ENCODE data around the gene DUSP19.
"Not testable (repeated sequence)": the region's sequence is repeated elsewhere in the genome, so short reads cannot be mapped to it uniquely, and the experiment has no call there.

DNA sequence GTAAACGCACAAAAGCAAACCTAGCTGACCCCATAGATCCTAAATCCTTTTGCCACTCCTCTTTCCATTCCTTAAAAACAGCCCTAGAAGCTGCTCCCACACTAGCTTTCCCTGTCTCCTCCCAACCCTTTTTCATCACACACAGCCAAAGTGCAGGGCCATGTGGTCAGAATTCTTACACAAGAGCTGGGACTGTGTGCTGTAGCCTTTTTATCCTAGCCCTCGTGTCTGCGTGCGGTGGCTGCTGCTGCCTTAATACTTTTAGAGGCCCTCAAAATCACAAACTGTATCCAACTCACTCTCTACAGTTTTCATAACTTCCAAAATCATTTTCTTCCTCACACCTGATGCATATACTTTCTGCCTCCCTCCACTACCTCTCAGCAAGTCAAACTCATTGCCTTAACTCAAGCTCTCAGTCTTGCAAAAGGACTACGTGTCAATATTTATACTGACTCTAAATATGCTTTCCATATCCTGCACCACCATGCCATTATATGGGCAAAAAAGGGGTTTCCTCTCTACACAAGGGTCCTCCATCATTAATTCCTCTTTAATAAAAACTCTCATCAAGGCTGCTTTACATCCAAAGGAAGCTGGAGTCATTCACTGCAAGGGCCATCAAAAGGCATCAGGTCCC lies 30.9 kb upstream of the DUSP19 start:
- not testable (repeated sequence) for TF ChIP-seq EZH2 (conservative IDR thresholded peaks at IDR 0.05; ENCODE audit: low read depth, low read length); KDM5B (CRISPR knock-in tag; IDR thresholded peaks at IDR 0.05; ENCODE audit: borderline replicate concordance); ZFP90 (CRISPR knock-in tag; IDR thresholded peaks at IDR 0.05; ENCODE audit: borderline replicate concordance); CTCF (CRISPR knock-in tag; IDR thresholded peaks at IDR 0.05); MAFF (IDR thresholded peaks at IDR 0.05; ENCODE audit: low read depth, low read length); BORCS8-MEF2B (CRISPR knock-in tag; IDR thresholded peaks at IDR 0.05); FOXC1 (CRISPR knock-in tag; IDR thresholded peaks at IDR 0.05; ENCODE audit: borderline replicate concordance); ZNF552 (CRISPR knock-in tag; IDR thresholded peaks at IDR 0.05; ENCODE audit: borderline replicate concordance)
